B cell (primary cell): ENCODE results near the gene AGXT2. TPM values are rescaled to one million over a fixed set of nuclear protein-coding genes. Genes with fewer than 3 reads are reported as not detected.

Experiments
- ATAC-seq: fragments of 200-7000 bp; cut with Tn5 transposase; one replicate; pipeline ENCODE4 v1.10.0; 2021; ENCODE audit warnings: low read depth, mild to moderate bottlenecking, moderate number of reproducible peaks, moderate library complexity
- CTCF ChIA-PET: fragments of 350-600 bp; sonication (Branson Sonifier 250); formaldehyde crosslinking; loops from one replicate; lab custom pipeline; 2021; ENCODE audit warnings: antibody characterized with exemption, inconsistent platforms; lab: Charles Lee
- POLR2A ChIA-PET: fragments of 350-600 bp; sonication (Branson Sonifier 250); formaldehyde crosslinking; loops from one replicate; lab custom pipeline; 2021; ENCODE audit warnings: antibody characterized with exemption; lab: Charles Lee
- DNase-seq: peaks from one replicate; pipeline ENCODE4 v3.0.0; 2013
- H2AFZ ChIP-seq: 2 replicates; pipeline ENCODE4 v1.6.1; 2012; ENCODE audit warnings: mild to moderate bottlenecking, low read depth, low read length; ENCODE audit not compliant: insufficient read depth, poor library complexity, severe bottlenecking
- H3K27ac ChIP-seq, 2 donors: 1 replicate in 1 of 2; 2 replicates in 1 of 2; pipeline ENCODE4 v1.5.1; 2012 to 2013; ENCODE audit warnings: low read length in 2 of 2, mild to moderate bottlenecking in 2 of 2, moderate library complexity in 1 of 2
- H3K27me3 ChIP-seq, 4 experiments: fragments of 200-600 bp in 1 of 4; sonication (generic) in 1 of 4; replicated peaks in 1 of 4; 1 replicate in 2 of 4; 2 replicates in 2 of 4; pipeline versions ENCODE4 v1.6.1 to v1.7.0; 2013 to 2016; ENCODE audit warnings: low read length in 3 of 4, mild to moderate bottlenecking in 2 of 4, mixed read lengths in 1 of 4, moderate library complexity in 1 of 4; ENCODE audit not compliant: insufficient read depth in 4 of 4, control insufficient read depth in 3 of 4; ENCODE audit errors: control extremely low read depth in 1 of 4
- H3K36me3 ChIP-seq, 2 experiments: replicated peaks in 1 of 2; 1 replicate in 1 of 2; 2 replicates in 1 of 2; pipeline versions ENCODE4 v1.6.1 to v1.7.1; 2013; ENCODE audit warnings: low read length in 1 of 2; ENCODE audit not compliant: insufficient read depth in 2 of 2, control insufficient read depth in 1 of 2; ENCODE audit errors: control extremely low read depth in 1 of 2, extremely low read depth in 1 of 2
- H3K4me1 ChIP-seq, 2 donors: fragments of 200-600 bp in 1 of 2; sonication (generic) in 1 of 2; 1 replicate in 1 of 2; 2 replicates in 1 of 2; pipeline versions ENCODE4 v1.5.1 to v1.6.1; 2013 to 2017; ENCODE audit warnings: low read length in 2 of 2; ENCODE audit not compliant: control insufficient read depth in 2 of 2, insufficient read depth in 2 of 2
- H3K4me2 ChIP-seq: replicated peaks from 2 replicates; pipeline ENCODE3; 2012; ENCODE audit warnings: mild to moderate bottlenecking, low read depth, low read length; ENCODE audit not compliant: poor library complexity, severe bottlenecking
- H3K4me3 ChIP-seq, 5 experiments: fragments of 200-600 bp in 1 of 5; sonication (generic) in 1 of 5; 1 replicate in 3 of 5; 2 replicates in 2 of 5; pipeline versions ENCODE4 v1.5.1 to v1.7.0; 2011 to 2016; ENCODE audit warnings: low read length in 4 of 5, mild to moderate bottlenecking in 4 of 5, low read depth in 2 of 5, control low read depth in 1 of 5, moderate library complexity in 1 of 5; ENCODE audit not compliant: insufficient read depth in 1 of 5; ENCODE audit errors: control extremely low read depth in 1 of 5, extremely low read depth in 1 of 5
- H3K79me2 ChIP-seq: fragments of 200-600 bp; sonication (generic); one replicate; pipeline ENCODE4 v1.6.0; 2016; ENCODE audit warnings: low read length; ENCODE audit not compliant: control insufficient read depth, insufficient read depth
- H3K9ac ChIP-seq: fragments of 200-600 bp; sonication (generic); 2 replicates; pipeline ENCODE4 v1.6.1; 2017; ENCODE audit warnings: mild to moderate bottlenecking, low read length, moderate library complexity
- H3K9me3 ChIP-seq, 3 donors: one replicate each; pipeline versions ENCODE4 v1.6.1 to v1.7.1; 2013; ENCODE audit warnings: low read length in 2 of 3; ENCODE audit not compliant: control insufficient read depth in 2 of 3, insufficient read depth in 1 of 3; ENCODE audit errors: control extremely low read depth in 1 of 3
- H4K20me1 ChIP-seq: 2 replicates; pipeline ENCODE4 v1.6.0; 2012; ENCODE audit warnings: mild to moderate bottlenecking, low read length; ENCODE audit not compliant: insufficient read depth, control insufficient read depth, poor library complexity, severe bottlenecking
- H3K27ac Mint-ChIP-seq: one replicate; pipeline ENCODE4 v1.8.0; 2021; ENCODE audit warnings: mixed read lengths
- H3K27me3 Mint-ChIP-seq: one replicate; pipeline ENCODE4 v1.8.0; 2021; ENCODE audit warnings: mixed read lengths
- H3K4me1 Mint-ChIP-seq: one replicate; pipeline ENCODE4 v1.8.0; 2021; ENCODE audit warnings: mixed read lengths
- H3K4me3 Mint-ChIP-seq: one replicate; pipeline ENCODE4 v1.8.0; 2021; ENCODE audit warnings: mixed read lengths
- H3K9me3 Mint-ChIP-seq: one replicate; pipeline ENCODE4 v1.8.0; 2022; ENCODE audit warnings: mixed read lengths; ENCODE audit not compliant: insufficient read depth
- EZH2 ChIP-seq: IDR thresholded peaks from 2 replicates; pipeline ENCODE4 v1.6.1; 2012; ENCODE audit warnings: borderline replicate concordance, low read depth, mild to moderate bottlenecking, moderate library complexity, low read length; ENCODE audit not compliant: insufficient read depth, poor library complexity, severe bottlenecking
- WGBS: methylation state at CpG from one replicate; pipeline ENCODE4 v1.1.5; 2013; ENCODE audit warnings: missing lambda C conversion rate; ENCODE audit not compliant: insufficient coverage; 5-methylcytosine and 5-hydroxymethylcytosine counted together
- intact Hi-C: fragments of 100-400 bp; cut with micrococcal nuclease; formaldehyde crosslinking; loops from one replicate; pipeline ENCODE4 v1.10.0; 2022
- polyA plus RNA-seq: library from polyadenylated mRNA; depleted of rRNA; stranded (reverse); fragments of >200 nt; gene quantifications from 2 replicates; pipeline ENCODE4 v1.2.3, GENCODE V29; 2012
- total RNA-seq, 2 donors: library from RNA; stranded (reverse); fragments of 120-200 nt in 1 of 2; gene quantifications; 1 replicate in 1 of 2; 2 replicates in 1 of 2; pipeline versions ENCODE4 v1.2.3 to v1.2.4, GENCODE V29; 2013 to 2022
- TF ChIP-seq, protein P1 (sequence below): fragments of 200-600 bp; IDR thresholded peaks from one replicate; pipeline ENCODE4 v1.8.0; 2022; ENCODE audit warnings: antibody characterized with exemption, mild to moderate bottlenecking

AGXT2 gene
- total and polyA plus RNA-seq, 2 donors (not counting 1 experiment from before 2014, with no cell fraction given): not detected

GRCh38 chr5:35012796-35013195 lies 35.0 kb downstream of the AGXT2 start:
- Histone ChIP-seq H3K79me2 (no peaks in the 10 kb centered on the region), H2AFZ (no peak overlapping the region), H3K36me3 (no peaks in the 10 kb centered on the region), H3K27ac (no peak overlapping the region), H3K27me3 (no peaks in the 10 kb centered on the region), H3K9ac (no peak overlapping the region), H3K4me3 (no peak overlapping the region), H3K4me2 (no peak overlapping the region), H4K20me1 (no peaks in the 10 kb centered on the region), H3K4me1 (no peaks in the 10 kb centered on the region), H3K9me3 (no peaks in the 10 kb centered on the region)
- ATAC-seq: no peak
- H3K4me3 Mint-ChIP-seq: no peak overlapping the region
- no peaks in the 10 kb centered on the region for H3K9me3 Mint-ChIP-seq
- TF ChIP-seq, protein P1, sequence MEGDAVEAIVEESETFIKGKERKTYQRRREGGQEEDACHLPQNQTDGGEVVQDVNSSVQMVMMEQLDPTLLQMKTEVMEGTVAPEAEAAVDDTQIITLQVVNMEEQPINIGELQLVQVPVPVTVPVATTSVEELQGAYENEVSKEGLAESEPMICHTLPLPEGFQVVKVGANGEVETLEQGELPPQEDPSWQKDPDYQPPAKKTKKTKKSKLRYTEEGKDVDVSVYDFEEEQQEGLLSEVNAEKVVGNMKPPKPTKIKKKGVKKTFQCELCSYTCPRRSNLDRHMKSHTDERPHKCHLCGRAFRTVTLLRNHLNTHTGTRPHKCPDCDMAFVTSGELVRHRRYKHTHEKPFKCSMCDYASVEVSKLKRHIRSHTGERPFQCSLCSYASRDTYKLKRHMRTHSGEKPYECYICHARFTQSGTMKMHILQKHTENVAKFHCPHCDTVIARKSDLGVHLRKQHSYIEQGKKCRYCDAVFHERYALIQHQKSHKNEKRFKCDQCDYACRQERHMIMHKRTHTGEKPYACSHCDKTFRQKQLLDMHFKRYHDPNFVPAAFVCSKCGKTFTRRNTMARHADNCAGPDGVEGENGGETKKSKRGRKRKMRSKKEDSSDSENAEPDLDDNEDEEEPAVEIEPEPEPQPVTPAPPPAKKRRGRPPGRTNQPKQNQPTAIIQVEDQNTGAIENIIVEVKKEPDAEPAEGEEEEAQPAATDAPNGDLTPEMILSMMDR: no peak
- no peak for TF ChIP-seq EZH2
- no peak for DNase-seq
- ChIA-PET CTCF (interaction anchor here (1.5 kb wide), 1 partner anchor 10 kb away, joined by 5 read pairs; no protein-coding TSS in a partner anchor), POLR2A (no interaction called here)
- H3K4me1 Mint-ChIP-seq: no peaks in the 10 kb centered on the region
- H3K27me3 Mint-ChIP-seq: peaks cover 31% of the 10 kb centered on the region
- intact Hi-C loops: no loop called here
- no peak overlapping the region for H3K27ac Mint-ChIP-seq
- WGBS: 100% methylated on average over 1 of the region's 5 CpGs

- POLR2A ChIA-PET: no interaction called here
Observed at GRCh38 chr5:35012365-35012764, 35.4 kb downstream of the AGXT2 start.

More at GRCh38 chr5:35012365-35012764, 35.4 kb downstream of the AGXT2 start:
- Mint-ChIP-seq H3K27ac (no peak overlapping the region), H3K4me1 (no peaks in the 10 kb centered on the region), H3K4me3 (no peak overlapping the region), H3K27me3 (peaks cover 32% of the 10 kb centered on the region), H3K9me3 (no peaks in the 10 kb centered on the region)
- Histone ChIP-seq H3K9ac (no peak overlapping the region), H3K79me2 (no peaks in the 10 kb centered on the region), H3K4me1 (no peaks in the 10 kb centered on the region), H3K4me3 (no peak overlapping the region), H3K9me3 (no peaks in the 10 kb centered on the region), H2AFZ (no peak overlapping the region), H3K4me2 (no peak overlapping the region), H3K27ac (no peak overlapping the region), H3K36me3 (no peaks in the 10 kb centered on the region), H3K27me3 (peaks cover 0 to 3% (median under 1%) of the 10 kb centered on the region in 4 experiments), H4K20me1 (no peaks in the 10 kb centered on the region)
- no peak for TF ChIP-seq EZH2
- TF ChIP-seq, protein P1: no peak
- no peak for DNase-seq
- intact Hi-C loops: no loop called here
- WGBS: no CpG with 5 or more reads among the region's 3 CpGs
- no peak for ATAC-seq
- CTCF ChIA-PET: interaction anchor here (1.5 kb wide), 1 partner anchor 9 kb away, joined by 5 read pairs; no protein-coding TSS in a partner anchor
